HG02763 (cell line): ENCODE measurements around the gene IMMP2L.

Experiments
- ATAC-seq: cut with Tn5 transposase; IDR thresholded peaks from one replicate; pipeline ENCODE4 v1.9.1; 2021; ENCODE audit warnings: mild to moderate bottlenecking, moderate library complexity; ENCODE audit not compliant: unreplicated experiment

Gene IMMP2L

DNA sequence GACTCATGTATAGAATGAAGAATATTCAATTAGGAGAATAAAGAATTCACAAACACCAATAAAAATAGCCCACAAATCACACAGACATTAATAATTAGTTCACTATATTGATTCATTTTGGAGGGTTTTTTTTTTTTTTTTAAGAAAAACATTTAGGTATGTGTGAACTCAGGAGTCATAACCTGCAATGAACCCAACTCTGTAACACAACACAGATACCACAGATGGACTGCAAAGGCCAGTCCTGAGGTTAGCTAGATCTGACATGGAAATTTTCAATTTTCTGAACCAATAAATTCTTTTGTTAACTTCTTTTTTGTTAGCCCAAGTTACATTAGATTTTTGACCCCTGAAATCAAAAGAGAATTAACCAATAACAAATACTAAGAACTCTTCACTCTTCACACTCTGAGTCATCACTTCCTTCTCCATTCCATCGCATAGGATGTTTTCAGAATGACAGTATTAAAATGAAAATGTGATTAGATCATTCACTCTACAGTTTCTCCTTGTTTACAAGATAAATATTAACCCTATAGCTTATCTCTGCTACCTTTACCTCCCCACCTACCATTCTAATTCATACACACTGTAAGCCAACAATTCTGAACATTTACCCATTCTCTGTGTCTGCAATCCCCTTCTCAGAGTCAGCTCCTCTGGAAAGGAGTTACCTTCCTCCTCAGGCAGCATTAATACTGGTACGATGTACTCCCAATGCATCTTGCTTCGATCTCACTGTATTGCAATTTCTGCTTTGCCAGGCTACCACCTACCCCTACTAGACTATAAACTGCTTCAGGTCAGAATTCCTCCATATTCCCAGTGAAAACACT, 329.8 kb downstream of the IMMP2L start:
- ATAC-seq = peak; percentile 64

DNA sequence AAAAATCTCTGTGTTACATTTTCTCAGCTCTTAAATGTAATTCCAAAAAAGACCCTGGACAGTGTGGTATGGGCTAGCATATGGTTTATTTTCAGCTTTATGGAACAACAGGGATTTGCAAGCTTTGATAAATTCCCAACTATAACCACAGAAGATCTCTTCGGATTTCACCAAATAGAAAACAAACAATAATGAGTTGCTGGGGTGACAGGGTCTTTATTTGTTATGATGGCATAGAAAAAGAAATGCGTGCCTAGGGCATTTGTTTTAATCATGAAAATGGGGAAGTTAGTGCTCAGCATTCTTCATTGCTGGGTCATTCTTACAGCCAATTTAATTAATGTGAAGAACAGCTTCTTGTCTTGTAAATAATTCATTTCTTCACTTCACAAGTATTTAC, 332.4 kb downstream of the IMMP2L start:
- no peak for ATAC-seq

DNA sequence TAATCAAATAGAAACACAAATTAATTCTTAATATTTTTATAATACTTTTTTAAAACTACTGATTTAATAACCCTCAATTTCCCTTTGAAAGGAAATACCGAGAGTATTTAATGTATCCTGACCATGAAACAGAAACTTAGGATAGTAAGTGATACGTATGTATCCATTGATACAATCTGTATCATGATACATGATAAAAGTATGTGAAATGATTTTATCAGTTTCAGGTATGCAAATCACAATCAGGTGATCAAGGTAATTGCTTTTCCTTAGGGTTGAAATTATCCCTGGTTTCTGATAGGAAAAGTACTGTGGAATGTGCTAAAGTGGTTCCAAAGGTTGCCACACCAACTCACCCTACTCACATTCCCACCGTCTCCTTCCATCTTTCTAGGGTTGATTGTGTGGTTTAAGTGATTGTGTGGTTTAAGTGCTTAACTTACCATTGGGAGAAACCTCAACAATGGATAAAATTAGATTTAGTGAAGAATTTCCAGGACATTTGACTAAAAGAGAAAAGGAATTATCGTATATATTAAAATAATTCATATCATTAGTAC, 333.0 kb downstream of the IMMP2L start:
- ATAC-seq = no peak

DNA sequence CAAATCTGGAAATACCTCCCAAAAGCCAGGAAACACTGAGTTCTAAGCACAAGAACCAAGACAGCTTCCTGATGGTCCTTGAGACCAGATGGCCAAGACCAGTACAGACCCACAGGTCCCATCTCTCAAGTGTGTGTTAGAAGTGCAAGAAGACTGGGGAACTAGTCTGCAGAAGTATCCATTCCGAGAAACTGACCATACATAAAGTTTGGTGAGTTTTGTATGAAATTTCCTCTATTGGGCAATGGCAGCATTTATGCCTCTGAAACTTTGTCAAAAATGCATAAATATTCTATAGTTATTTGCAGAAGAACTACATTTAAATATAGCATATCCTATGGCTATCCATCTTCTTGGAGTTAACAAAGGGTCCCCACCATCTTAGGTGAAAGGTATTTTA, 333.9 kb downstream of the IMMP2L start:
- no peak for ATAC-seq

DNA sequence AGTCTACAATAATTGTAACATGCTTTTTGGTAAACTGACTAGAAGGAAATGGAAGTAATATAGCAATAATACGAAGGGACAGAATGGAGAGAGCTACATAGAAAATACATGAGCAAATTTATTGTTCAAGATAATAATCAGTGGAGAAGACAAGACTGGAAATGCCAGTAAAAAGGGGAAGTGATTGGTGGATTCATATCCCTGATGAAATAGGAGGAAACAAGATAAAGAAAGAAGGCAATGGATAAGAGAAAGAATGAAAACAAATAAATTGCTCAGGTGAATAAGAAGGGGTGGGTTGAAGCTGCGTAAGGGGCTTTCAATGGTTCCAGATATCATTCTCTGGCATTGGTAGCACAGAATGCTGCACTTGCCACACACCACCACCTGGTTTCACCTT, 335.5 kb downstream of the IMMP2L start:
- ATAC-seq = no peak

DNA sequence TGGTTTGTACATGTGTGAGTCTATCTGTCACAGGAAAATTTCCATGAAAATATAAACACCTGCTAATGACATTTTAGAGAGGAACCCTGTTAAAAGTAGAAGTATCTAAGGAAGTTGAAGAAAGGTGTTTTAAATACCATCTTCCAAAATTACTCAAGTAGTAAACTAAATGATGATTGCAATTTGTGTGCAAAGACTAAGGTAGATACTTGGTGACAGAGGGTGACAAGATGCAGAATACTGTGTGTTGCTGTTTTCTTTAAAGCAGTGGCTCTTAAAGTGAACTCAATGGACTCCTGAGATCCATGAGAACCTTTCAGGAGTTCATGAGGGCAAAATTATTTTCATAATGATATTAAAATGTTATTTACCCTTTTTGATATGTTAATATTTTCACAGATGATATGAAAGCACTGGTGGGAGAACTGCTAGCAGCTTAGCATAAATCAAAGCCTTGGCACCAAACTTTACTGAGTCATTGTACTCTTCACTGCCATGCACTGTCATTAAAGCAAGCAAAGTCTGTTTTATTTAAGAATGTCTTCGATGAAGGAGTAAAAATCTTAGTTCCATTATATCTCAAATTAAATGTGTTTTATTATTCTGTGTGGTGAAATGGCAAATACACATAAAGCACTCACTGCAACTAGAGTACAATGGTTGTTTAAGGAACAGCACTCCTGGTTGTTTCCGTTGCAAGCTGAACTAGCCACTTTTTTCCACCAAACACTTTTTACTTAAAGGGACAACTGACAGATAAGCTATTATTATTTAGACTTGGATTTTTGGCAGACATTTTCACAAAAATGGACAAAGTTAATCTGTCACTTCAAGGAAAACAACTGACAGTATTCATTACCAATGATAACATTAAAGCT, 337.7 kb downstream of the IMMP2L start:
- no peak for ATAC-seq

DNA sequence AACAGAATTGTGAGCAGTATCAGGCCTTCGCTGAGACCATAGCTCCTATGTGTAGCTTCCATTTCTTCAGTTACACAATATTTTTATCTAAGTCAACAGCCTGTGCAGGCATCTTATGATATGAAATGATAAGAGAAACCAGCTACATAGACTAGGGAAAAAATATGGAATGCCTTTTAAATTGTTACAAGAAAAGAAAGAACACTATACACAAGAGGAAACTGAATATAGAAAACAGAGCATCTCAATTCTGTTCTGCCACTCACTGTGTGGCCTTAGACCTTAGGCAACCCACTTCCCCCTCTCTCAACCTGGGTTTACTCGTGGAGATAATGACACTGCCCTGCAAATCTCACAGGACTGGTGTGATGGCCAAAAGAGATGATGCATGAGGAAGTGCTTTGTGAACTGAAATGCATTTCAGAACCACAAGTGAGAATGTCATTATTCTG, 338.5 kb downstream of the IMMP2L start:
- ATAC-seq = no peak

DNA sequence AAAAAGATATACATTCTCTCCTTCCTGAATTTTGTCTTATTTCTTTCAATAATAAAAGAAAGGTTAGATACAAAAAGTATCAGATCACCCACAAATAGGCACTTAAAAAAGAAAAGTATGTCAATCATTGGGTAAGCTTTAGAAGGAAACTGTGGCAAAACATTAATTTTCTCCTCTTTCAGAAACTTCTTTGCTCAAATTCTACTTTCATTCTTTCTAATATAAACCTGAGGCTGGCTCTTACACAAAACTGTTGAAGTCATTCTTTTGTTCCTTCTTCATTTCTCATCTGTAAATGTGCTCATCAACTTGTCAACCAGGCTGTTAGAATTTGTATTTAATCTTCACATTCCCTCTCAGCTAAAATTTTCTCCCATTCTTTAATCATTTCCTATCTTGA, 346.7 kb downstream of the IMMP2L start:
- no peak for ATAC-seq

DNA sequence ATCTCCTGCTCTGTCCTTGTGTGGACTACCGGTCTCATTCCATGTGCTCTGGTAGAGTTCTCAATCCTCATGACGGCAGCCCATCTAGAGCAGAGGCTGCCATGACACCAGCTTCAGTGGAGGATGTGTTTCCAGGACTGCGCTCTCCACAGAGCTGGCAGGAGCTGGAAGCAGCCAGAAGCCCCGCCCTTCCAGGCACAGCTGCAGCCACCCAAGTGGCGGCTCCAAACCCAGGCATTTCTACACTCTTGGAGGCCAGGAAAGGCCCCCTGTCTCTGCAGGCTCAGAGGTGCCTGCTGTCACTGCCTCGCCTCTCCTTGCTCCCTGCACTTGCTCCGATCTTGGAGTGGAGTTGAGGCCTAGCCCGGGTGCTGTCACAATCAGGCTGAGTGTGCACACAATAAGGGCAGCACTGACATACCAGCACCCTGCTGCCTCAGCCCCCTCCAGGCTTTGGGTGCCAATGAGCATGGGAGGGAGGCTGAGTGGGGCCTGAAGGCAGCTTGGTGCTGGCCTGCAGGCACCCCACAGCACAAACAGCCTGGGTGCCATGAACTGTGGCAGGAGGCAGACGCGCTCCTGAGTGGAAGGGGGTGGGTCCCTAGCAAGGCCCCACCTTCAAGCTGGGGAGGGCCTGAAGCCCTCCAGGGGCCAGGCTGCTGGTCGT, 349.3 kb downstream of the IMMP2L start:
- ATAC-seq = no peak

DNA sequence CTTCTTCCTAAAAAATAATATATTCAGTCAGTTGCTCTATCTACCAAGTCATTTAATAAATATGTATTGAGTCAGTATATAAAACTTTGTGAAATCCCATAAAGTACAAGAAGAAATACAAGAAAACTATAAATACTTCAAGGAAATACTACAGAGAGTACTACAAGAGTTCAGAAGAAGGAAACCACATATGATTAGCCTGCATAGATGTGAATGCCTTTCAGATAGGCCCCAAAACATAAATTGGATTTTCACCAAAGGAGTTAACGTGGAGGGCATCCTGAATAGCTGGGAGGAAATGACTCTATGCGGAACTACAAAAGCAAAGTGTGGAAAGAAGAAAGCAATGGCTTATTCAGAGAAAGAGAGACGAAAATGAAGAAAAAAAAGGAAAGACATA, 351.3 kb downstream of the IMMP2L start:
- ATAC-seq = no peak

DNA sequence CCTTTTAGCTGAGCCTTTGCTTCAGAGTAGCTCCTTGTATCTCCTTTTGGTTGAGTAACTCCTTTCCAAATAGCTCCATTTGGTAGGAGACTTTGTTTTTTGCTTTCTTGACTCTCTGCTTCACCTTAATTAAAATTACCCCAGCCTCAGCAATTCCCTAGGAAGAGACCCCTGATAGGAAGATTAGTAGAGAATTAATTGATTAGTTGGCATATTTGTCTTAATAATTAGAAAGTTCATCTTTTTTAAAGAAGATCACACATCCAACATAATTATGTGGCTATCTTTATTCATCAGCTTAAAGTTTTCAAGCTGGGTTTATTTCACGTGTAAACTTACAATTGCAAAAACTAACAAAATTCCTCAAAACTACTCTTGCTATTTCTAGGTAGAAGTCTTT, 352.2 kb downstream of the IMMP2L start:
- no peak for ATAC-seq

DNA sequence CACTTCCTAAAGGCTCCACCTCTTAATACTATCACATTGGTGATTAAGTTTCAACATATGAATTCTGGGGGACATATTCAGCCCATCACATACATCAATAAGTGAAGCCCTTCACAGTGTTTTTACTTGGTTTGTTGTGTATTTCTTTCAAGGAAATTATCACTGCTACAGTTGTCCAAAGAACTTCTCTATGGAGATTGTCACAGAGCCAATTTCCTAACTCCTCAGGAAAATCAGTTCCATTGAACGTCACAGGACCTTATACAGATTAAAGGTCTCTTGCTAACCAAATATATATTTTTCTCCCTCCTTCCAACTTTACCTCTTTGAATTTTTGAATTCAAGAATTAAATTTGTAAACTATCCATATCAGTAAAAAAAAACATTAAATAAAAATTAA, 357.0 kb downstream of the IMMP2L start:
- no peak for ATAC-seq

DNA sequence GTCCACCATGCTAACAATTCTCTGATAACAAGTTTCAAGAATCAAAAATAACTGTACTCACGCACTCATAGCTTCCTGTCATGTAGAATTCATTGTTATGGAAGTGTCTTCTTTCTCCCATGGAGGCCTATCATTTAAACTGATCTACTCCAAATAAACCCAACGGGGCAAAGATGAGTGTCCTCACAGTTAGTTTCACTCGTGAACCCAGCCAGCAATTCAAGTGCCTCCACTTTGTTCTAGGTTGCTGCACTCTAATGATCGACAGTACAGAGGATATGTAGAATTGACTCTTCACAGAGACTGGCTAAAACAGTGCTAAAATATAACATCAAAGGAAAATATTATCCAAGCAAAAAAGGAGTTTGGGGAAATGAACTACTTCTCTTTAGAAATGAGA, 360.0 kb downstream of the IMMP2L start:
- ATAC-seq = no peak

DNA sequence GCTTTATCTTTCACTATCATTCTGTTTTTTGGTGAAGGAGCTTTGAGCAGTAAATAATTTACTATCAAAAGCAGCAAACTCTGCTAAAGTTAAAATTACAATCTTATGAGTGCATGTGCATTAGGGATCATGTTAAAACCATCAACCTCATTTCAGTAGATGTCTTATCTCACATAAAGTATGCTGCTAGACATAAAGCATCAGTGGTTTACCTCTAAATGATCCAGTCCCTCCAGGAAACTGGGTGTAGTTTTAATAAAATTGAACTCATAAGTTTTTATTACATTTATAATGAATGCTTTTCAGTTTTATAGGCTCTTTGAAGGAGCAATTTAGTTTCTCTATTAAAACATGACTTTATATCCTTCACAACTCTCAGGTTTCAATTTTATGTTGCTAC, 362.6 kb downstream of the IMMP2L start:
- no peak for ATAC-seq

DNA sequence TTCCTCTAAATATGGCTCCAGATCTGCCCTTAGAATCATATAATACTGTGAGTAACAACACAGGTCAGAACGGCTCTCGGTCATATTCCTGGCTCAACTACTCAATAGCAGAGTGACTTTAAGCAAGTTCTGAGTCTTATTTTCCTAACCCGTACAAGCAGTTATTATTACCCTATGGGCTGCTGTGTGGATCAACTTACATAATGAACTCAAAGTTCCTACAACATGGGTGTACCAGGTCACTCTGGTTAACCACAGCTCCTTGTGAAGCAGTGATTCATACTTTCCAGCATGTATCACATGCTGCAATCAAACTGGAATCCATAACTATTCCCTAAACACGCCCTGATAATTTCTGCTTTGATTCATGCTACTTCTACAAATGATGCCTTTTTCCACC, 364.0 kb downstream of the IMMP2L start:
- ATAC-seq = no peak

DNA sequence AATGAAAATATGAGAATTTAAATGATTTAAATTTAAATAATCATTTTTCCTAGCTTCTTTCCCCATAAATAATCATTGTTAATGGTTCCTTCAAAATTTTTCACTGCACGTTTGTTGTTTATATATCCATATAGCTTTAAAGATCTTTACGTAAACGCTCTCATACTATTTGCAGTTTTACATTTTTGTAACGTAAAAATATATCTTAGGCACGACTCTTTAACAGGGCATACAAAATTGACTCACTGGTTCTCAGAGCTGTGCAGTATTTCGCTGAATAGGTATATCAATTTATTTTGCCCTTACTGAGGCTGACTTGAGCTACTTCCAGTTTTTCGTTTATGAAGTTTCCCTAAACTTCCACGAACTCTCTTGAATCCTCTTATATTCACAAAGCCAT, 365.6 kb downstream of the IMMP2L start:
- no peak for ATAC-seq

DNA sequence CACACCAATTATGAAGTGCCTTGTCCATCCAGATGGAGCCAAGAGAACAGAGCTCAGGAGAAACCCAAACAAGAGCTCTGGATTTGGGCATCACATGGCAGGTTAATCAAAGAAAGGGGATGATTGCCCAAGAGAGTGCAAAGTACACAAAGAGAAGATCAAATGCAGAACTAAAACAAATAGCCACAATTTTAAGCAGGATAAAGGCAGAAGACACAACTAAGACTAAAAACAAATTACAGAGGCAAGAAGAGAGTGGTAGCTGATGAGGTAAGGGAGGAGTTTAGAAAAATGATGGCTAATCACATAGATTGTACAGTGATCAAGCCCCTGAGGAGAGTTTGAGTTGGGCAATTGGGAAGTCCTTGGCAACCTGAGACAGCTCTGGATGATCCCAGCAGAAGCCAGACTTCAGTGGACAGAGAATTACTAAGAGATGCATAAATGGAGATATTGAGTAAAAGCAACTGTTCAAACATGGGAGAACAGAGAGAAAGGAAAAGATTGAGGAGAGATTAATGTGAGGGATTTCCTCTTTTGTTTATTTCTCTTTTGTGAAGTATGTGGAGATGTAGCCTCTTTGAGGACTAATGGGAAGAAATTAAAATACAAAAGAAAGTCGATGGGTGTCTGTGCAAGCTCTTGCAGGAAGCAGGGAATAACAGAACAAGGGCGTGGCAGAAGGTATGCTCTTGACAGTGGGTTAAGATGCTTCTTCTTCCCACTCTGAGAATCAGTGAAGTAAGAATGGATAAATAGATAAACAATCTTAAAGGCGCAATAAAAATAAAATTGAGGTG, 369.5 kb downstream of the IMMP2L start:
- no peak for ATAC-seq

DNA sequence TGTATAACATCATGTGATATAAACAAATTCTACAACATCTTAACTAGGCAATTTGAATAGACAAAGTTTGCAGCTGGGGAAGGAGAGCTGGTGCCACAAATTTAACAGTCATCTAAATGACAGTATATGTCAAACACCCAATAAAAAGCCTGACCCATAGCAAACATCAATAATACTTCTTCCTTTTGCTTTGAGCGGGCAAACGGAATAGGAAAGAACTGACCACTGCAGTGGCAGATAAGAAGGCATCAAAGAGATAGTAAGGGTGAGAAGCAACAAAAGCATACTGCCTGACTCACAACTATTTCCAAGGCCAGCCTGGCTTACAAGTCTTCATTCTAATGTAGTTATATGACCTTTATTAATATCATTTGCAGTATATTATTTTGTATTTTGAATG, 371.5 kb downstream of the IMMP2L start:
- no peak for ATAC-seq

DNA sequence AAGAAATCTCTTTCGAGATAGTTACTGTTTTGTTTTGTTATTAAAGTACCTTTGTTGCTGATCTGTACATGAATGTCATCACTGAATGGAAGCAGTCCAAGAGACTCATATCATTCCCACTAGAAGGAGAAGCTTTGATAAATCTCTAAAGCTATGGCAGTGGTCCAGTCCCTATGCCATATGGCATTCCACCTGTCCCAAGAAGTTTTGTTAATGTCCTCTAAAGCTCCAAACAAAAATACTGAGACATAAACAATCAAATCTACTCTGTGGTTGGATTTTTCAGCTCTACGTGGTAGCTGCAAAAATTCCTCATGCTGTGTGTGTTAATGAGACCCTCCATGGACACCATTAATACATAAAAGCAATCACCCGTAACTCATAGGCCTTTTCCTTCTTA, 377.3 kb downstream of the IMMP2L start:
- no peak for ATAC-seq

DNA sequence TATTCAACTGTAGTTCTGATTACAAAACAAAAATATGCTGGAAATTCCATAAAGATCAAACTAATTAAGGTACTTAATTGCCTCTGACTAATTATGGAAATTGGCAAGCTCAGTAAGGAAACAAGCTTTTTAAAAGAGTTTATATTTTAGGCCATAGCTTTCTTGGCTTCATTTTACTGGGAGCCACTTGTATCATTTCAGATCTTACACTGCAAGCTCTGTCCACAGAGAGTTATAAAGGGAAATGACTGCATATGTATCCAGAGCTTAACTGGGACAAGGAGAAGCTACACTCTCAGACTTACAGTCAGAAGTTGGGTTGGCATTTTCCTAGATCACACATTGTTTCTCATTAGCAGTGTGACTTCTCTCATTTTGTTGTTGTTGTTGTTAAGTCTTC, 379.0 kb downstream of the IMMP2L start:
- no peak for ATAC-seq
